Suppressor macrophage treated with lipopolysaccharide for 4 hours (primary cell): Measurements from ENCODE around the gene TRIM65.

Experiments
- DNase-seq: peaks from one replicate; pipeline ENCODE4 v3.0.0-alpha.2; 2020

Gene TRIM65

GRCh38 chr17:75849724-75850123 lies 47.0 kb downstream of the TRIM65 start:
- DNase-seq = no peak

- DNase-seq = no peak
These were observed 47.5 kb downstream of the TRIM65 start for GRCh38 chr17:75849279-75849646.

GRCh38 chr17:75848523-75849278 lies 48.0 kb downstream of the TRIM65 start:
- DNase-seq = peak; percentile 70

- no peak for DNase-seq
These were observed 48.9 kb downstream of the TRIM65 start for GRCh38 chr17:75847614-75848522.

GRCh38 chr17:75846692-75847613 lies 49.8 kb downstream of the TRIM65 start:
- no peak for DNase-seq

GRCh38 chr17:75845933-75846691 lies 50.6 kb downstream of the TRIM65 start:
- no peak for DNase-seq

- DNase-seq = peak; percentile 92
These were observed 51.6 kb downstream of the TRIM65 start for GRCh38 chr17:75845058-75845711.

- DNase-seq = no peak
These were observed 52.2 kb downstream of the TRIM65 start for GRCh38 chr17:75844530-75845057.

GRCh38 chr17:75843577-75844529 lies 52.9 kb downstream of the TRIM65 start, which contains the start of gene UNC13D:
Gene UNC13D, minus strand, starts transcription at chr17:75844404. Its CDS starts 67 bp downstream, at chr17:75844337.
- DNase-seq = peak; percentile 84

- DNase-seq = no peak
These were observed 53.7 kb downstream of the TRIM65 start for GRCh38 chr17:75842963-75843576.

GRCh38 chr17:75842411-75842810 lies 54.3 kb downstream of the TRIM65 start:
- no peak for DNase-seq

- no peak for DNase-seq
These were observed 56.0 kb downstream of the TRIM65 start for GRCh38 chr17:75840799-75841164.

- DNase-seq = no peak
These were observed 56.6 kb downstream of the TRIM65 start for GRCh38 chr17:75839942-75840798.
